GM12872 (cell line): ENCODE results near the gene MS4A6A.

Source experiments
- CTCF ChIP-seq: IDR thresholded peaks from 3 replicates; pipeline ENCODE4 v1.5.1; 2011; ENCODE audit warnings: low read depth, mild to moderate bottlenecking, low read length, moderate library complexity; ENCODE audit not compliant: insufficient read depth

MS4A6A gene

GRCh38 chr11:60169264-60169915 lies 13.5 kb downstream of the MS4A6A start:
- TF ChIP-seq CTCF = peak; percentile 33; the same call in 1 of the 3 replicates

GRCh38 chr11:60168306-60168705 lies 14.6 kb downstream of the MS4A6A start:
- TF ChIP-seq CTCF = no peak

- no peak for TF ChIP-seq CTCF
These were observed 16.9 kb downstream of the MS4A6A start for GRCh38 chr11:60165951-60166350.

- no peak for TF ChIP-seq CTCF
These were observed 17.3 kb downstream of the MS4A6A start for GRCh38 chr11:60165538-60165937.

- TF ChIP-seq CTCF = no peak
These were observed 18.3 kb downstream of the MS4A6A start for GRCh38 chr11:60164550-60165075.

- TF ChIP-seq CTCF = no peak
These were observed 21.1 kb downstream of the MS4A6A start for GRCh38 chr11:60161766-60162165.

- TF ChIP-seq CTCF = no peak
These were observed 21.8 kb downstream of the MS4A6A start for GRCh38 chr11:60161107-60161506.
